GM18505 (cell line): Measurements from ENCODE around the gene COL18A1.

Experiments used
- ATAC-seq: cut with Tn5 transposase; IDR thresholded peaks from one replicate; pipeline ENCODE4 v1.9.1; 2021; ENCODE audit not compliant: unreplicated experiment
- POLR2A ChIP-seq: IDR thresholded peaks from 4 replicates; pipeline ENCODE4 v1.6.1; 2011; ENCODE audit warnings: borderline replicate concordance; ENCODE audit not compliant: insufficient read depth, insufficient read length; ENCODE audit errors: extremely low read depth

COL18A1 gene

DNA sequence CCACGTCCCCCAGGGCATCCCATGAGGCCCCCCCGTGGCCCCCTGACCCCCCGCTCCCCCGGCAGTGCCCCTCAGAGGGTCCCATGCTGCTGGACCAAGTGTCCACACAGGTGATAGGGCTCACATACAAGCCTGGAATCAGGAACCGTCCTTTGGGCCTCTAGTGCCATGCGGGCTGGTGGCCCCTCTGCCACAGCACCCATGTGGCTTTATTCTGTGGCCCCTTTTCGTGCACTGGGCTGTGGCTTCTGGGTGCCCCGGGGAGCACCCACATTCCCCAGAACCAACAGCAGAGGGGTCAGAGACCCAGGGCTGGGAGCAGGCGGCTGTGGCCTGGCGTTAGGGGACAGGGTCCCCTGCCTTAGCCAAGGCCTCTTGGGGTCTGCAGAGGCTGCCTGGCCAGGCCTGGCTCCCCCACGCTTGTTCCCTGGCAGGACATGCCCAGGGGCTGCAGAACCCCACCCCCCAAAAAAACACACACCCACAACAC is 105.5 kb downstream of the COL18A1 start:
- no peak for TF ChIP-seq POLR2A
- ATAC-seq: no peak

DNA sequence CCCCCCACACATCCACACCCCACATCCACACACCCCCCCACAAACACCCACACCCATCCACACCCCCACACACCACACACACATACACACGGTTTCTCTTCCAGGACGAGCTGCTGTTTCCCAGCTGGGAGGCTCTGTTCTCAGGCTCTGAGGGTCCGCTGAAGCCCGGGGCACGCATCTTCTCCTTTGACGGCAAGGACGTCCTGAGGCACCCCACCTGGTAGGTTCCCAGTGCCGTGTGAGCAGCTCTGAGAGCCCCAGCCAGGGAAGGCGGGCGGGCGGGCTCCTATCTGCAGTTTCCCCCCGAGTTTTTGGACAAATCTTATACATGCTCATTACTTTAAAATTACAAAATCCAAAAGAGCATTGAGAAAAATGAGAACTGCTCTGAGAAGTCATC is 106.0 kb downstream of the COL18A1 start:
- ATAC-seq: no peak
- no peak for TF ChIP-seq POLR2A

DNA sequence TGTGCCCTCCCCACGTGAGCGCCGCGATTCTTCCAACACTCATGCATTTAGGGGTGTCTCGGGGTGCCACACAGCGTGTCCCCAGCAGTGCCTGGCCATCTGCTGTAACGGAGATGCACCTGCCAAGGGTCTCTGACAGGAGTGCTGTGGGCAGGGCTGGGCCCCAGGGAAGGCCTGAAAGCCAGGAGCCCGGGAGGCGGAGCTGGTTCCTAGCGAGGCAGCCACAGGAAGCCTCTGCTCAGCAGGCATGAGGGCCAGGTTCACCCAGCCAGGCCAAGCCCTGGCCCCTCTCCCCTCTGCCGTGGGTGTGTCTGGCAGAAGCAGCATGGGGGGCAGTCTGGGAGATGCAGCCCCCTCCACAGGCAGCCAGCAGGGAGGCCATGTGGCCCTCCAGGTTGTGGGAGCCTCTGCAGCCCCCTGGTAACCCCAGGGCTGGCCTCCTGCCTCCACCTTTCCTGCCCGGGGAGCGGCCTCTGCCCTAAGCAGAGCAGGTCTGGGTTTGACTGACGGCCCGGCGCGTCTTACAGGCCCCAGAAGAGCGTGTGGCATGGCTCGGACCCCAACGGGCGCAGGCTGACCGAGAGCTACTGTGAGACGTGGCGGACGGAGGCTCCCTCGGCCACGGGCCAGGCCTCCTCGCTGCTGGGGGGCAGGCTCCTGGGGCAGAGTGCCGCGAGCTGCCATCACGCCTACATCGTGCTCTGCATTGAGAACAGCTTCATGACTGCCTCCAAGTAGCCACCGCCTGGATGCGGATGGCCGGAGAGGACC is 106.9 kb downstream of the COL18A1 start:
- TF ChIP-seq POLR2A: no peak
- no peak for ATAC-seq

DNA sequence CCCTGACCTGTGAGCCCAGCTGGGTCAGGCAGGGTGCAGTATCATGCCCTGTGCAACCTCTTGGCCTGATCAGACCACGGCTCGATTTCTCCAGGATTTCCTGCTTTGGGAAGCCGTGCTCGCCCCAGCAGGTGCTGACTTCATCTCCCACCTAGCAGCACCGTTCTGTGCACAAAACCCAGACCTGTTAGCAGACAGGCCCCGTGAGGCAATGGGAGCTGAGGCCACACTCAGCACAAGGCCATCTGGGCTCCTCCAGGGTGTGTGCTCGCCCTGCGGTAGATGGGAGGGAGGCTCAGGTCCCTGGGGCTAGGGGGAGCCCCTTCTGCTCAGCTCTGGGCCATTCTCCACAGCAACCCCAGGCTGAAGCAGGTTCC is 107.6 kb downstream of the COL18A1 start:
- no peak for ATAC-seq
- TF ChIP-seq POLR2A: no peak

DNA sequence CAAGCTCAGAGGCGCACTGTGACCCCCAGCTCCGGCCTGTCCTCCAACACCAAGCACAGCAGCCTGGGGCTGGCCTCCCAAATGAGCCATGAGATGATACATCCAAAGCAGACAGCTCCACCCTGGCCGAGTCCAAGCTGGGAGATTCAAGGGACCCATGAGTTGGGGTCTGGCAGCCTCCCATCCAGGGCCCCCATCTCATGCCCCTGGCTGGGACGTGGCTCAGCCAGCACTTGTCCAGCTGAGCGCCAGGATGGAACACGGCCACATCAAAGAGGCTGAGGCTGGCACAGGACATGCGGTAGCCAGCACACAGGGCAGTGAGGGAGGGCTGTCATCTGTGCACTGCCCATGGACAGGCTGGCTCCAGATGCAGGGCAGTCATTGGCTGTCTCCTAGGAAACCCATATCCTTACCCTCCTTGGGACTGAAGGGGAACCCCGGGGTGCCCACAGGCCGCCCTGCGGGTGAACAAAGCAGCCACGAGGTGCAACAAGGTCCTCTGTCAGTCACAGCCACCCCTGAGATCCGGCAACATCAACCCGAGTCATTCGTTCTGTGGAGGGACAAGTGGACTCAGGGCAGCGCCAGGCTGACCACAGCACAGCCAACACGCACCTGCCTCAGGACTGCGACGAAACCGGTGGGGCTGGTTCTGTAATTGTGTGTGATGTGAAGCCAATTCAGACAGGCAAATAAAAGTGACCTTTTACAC is 108.2 kb downstream of the COL18A1 start:
- no peak for TF ChIP-seq POLR2A
- ATAC-seq: no peak

DNA sequence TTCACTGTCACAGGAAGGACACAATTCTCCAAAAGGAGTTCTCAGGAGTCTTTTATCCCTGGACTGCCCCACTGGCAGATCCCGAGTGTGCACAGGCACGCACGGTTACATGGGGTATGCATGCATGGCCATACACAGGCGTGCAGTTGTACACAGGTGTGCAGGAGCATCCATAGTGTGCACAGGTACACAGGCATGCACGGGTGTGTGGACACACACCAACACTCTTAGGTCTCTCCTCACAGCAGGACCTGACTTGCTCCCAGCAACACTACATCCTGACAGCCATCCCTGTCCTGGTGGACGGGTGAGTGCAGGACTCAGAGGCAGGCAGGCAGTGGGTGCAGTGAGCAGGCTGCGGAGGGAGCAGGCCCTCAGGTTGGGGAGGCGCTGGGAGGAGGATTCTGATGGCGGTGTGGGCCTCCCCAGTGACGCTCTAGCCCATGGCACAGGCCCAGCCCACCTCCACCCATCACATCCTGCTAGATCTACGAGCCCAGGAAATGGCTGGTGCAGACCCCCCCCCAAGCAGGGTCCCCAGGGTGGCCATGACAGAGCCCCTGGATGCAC is 108.9 kb downstream of the COL18A1 start:
- no peak for ATAC-seq
- TF ChIP-seq POLR2A: no peak

DNA sequence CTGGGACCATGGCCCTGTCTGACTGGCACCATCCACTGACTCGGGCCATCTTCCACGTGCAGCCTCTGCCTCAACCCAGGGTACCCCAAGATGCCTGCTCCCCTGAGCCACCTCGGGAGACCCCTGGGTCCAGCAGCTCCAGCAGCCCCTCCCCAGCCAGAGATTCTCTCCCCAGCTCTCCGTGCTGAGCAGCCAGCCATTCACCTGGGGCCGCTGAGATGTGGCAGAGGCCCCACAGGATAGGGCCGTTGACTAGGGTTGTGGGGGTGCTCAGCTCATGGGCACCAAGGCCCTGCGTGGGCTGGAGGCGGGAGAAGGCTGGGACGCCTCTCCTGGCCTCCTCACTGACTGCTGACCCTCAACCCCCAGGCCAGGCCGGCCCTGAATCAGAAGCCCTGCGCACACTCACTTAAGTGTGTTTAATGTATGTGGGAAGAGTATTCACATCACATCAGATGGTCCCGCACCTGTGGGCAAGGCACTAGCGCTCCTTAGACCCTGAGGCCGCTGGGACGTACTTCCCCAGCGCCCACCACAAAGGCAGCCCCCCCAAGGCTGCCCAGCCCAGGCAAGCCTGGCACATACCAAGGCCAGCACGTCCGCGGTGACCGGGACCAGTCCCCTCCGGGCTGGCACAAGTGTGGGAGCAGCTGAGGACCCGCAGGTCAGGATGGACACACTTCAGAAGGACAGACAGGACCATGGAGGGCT is 109.5 kb downstream of the COL18A1 start:
- no peak for ATAC-seq
- TF ChIP-seq POLR2A: no peak

DNA sequence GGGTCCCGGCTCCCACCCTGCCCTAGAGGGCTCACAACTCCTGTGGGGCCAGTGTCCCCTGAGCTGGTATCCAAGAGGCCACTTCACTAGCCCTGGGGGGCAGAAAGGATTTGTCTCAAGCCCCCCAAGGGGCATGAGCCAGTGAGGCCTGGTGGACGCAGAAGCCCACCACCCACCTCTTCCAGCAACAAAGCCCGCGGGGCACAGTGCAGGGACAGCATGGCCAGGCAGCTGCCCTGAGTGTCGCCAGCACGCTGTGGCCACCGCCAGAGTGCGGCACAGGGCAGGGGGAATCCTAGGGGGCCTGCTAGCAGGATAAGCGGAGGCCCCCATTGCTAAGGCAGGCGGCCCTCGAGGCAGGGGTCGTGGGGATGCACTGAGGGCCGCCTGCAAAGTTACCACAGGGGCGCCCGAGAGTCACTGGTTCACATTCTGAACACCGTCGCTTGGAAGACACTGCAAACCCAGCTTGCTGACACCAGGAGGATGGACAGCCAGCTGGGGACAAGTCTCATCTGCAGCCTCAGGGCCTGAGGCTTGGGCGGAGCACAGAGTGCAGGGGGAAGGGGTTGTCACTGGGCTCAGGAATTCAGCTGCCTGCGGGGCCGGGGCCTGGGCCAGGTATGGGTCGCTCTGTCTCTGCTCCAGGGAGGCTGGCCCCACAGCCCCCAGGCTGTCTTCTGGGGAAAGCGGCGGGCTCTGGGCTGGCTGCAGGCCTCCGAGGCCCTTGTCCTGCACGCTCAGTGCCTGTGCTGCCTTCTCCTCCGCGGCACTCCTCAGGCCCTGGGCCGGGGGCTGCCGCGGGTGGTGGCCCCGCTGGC is 110.5 kb downstream of the COL18A1 start:
- no peak for TF ChIP-seq POLR2A
- ATAC-seq: no peak

DNA sequence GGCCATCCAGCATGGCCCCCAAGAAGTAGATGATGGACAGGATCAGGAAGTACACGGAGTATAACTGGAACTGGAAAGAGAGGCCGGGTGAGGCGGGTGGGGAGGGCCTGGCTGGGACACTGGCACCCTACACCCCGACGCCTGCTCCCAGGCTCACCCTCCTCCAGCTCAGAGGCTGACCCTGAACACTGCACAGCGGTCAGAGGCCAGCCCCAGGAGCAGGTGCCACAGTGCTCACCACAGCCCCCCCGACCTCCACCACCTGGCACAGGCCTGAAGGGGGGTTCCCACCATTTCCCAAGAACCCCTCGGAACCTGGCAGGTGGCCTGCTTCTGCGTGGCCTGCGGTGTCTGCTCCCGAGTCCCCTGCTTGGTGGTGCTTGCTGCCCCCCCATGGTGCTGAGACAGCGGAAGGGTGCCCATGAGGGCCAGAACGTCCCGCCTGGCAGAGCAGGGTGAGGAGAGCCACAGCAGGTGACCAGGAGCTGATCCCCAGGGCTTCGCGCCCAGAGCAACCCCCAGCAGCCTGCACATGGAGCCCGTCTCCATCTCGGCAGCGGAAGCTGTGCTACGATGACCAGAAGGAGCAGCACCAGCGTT is 111.2 kb downstream of the COL18A1 start:
- no peak for ATAC-seq
- TF ChIP-seq POLR2A: no peak

DNA sequence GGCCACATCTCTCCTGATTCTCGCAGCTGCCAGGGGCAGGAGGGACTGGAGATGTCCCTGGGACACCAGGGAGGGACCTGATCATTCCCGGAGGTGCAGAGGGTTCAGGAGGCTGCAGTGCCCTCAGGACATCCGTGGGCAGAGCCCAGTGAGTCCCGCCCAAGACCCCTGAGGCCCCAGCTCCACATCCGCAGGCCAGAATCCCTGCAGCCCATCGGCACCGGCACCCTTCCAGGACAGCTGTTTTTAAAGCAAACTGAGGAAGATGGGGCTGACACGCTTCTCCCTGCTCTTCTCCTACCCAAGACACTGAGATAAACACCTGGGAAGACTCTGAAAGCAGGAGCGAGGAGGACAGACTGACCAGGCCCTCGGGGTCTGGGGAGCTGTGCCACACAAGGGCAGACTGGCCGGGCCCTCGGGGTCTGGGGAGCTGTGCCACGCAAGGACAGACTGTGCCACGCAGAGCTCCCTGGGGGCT is 111.7 kb downstream of the COL18A1 start:
- no peak for ATAC-seq
- no peak for TF ChIP-seq POLR2A

DNA sequence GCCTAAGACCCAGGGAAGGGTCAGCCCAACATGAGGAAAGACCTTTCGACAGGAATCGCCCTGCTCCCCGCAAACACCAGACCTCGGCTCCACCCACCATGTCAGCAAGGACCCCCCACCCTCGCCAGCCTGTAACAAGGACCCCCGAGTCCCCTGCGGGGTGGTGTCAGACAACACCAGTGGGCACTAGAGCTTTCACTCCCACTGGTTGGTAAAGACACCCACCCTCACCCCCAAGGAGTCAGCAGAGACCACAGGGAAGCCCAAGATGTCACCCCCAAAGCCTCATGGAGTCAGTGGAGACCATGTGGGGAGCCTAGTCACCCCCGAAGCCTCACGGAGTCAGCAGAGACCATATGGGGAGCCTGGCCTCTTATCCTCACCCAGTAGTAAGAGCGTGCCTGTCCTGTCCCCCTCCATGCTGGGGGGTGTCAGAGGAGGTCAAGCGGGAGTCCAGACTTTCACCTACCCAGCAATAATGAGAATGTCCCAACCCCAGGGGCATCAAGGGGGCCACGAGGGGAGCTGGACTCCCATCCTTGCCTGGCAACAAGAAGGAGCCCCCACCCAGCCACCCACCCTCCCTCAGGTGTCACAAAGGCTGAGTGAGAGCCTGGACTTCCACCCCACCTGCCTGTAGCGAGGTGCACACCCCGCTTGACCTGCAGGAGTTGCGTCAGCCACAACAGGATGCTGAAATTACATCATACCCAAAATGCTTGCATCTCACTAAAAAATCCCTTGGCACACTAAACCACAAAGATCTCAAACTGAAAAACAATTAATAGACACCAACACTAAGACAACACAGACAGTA is 112.5 kb downstream of the COL18A1 start:
- ATAC-seq: no peak

DNA sequence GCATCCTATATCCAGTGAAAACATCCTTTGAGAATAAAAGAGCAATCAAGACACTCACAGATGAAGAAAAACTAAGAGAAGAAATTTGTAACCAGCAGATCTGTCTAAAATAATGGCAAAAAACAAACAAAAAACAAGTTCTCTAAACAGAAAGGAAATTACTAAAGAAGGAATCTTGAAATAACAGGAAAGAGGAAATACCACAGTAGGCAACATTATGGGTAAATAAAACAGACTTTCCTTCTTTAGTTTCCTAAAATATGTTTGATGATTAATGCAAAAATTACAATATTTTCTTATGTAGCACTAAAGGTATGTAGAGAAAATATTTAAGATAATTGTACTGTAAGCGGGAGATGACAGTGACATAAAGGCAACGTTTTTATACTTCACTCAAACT is 113.8 kb downstream of the COL18A1 start:
- TF ChIP-seq POLR2A: no peak
- ATAC-seq: no peak

More for the DNA sequence above, 112.5 kb downstream of the COL18A1 start:
- TF ChIP-seq POLR2A: no peak

DNA sequence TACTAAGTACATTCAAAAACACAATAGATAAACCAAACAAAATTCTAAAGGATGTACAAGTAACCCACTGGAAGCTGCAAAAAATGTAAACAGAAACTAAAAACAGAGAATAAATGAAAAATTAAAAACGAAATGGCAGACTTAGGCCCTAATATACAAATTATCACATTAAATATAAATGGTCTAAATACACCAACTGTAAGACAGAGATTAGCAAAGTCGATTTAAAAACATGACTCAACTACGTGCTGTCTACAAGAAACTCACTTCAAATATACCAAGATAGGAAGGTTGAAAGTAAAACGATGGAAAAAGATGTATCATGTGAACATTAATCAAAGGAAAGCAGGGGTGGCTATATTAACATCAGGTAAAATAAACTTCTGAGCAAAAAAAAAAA is 114.2 kb downstream of the COL18A1 start:
- no peak for TF ChIP-seq POLR2A
- no peak for ATAC-seq
